Measurements from ENCODE around the gene HAX1. TPM values are rescaled to one million over a fixed set of nuclear protein-coding genes. Genes with fewer than 3 reads are reported as not detected.

HAX1 gene
- total RNA-seq, 1 donor from 2014 or later = 34.7 TPM

DNA sequence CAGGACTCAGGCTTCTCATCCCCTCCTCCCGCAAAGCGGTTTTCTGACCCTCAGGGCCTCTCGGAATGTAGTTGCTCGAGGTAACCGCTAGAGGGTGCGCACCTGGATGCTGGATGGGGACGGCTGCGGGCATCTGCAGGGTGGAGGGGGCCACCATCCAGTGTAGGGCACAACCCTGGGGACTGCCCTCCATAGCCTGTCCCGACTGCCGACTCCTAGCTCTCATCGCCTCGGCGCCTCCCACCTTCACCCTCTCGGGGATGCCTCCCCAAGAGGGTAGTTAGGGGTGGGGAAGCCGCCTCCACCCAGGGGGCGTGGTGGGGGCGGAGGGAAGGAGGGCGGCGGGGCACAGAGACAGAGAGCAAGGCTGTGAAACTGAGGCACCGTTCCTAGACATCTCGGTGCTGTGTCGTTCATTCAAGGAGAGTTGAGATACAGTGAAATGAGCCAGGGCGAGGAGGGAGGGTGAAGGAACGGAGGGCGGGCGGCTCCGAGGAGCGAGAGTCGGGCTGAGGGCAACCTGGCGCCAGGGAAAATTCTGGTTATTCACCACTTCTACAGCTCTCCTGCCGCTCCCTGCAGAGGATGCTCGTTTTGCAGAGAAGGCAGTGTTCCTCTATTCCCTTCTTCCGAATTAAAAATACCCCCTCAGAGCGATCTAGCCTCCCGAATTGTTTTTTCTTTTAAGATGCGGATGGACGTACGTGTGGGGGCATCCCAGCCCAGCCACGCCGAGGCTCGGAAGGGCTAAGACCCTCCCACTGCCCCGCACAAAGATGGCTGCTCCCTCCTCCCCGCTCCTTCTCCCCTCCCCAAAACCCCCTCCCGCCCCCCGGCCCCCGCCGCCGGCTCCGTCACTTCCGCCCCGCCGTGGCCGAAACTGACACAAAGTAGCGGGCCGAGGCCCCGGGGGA, 52.5 kb downstream of the HAX1 start, which contains the start of gene ATP8B2:
Gene ATP8B2, plus strand, starts transcription at position 857 of the 914 bp plus-strand sequence. CDS start 2,617 bp downstream, outside the sequence.
- H3K27ac Mint-ChIP-seq = peak within 1 kb of the TSS; percentile 94
- no peaks in the 10 kb centered on the region for H3K9me3 Mint-ChIP-seq
- H3K36me3 Mint-ChIP-seq = no peaks in the 10 kb centered on the region
- peaks cover 19% of the 10 kb centered on the region for H3K27me3 Mint-ChIP-seq (ENCODE audit: low read depth)
- DNase-seq (ENCODE audit: low spot score in 2 of 2, unreplicated experiment in 2 of 2) = peak; percentile 62 to 83
- TF ChIP-seq, protein P1, sequence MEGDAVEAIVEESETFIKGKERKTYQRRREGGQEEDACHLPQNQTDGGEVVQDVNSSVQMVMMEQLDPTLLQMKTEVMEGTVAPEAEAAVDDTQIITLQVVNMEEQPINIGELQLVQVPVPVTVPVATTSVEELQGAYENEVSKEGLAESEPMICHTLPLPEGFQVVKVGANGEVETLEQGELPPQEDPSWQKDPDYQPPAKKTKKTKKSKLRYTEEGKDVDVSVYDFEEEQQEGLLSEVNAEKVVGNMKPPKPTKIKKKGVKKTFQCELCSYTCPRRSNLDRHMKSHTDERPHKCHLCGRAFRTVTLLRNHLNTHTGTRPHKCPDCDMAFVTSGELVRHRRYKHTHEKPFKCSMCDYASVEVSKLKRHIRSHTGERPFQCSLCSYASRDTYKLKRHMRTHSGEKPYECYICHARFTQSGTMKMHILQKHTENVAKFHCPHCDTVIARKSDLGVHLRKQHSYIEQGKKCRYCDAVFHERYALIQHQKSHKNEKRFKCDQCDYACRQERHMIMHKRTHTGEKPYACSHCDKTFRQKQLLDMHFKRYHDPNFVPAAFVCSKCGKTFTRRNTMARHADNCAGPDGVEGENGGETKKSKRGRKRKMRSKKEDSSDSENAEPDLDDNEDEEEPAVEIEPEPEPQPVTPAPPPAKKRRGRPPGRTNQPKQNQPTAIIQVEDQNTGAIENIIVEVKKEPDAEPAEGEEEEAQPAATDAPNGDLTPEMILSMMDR (IDR thresholded peaks at IDR 0.05; ENCODE audit: unreplicated experiment) = peak; percentile 95
- H3K4me3 Mint-ChIP-seq = peak within 1 kb of the TSS; percentile 93
- peaks cover 39% of the 10 kb centered on the region for H3K4me1 Mint-ChIP-seq

Other genes starting within 250 kb of the HAX1 start
- gene NUP210L, start 117.6 kb upstream of the HAX1 start, total RNA-seq = 0.04 to 0.07 TPM (median 0.07 TPM) in 3 replicates
- 194 to 208 TPM (median 197 TPM) in 3 replicates for gene TPM3, start 80.5 kb upstream of the HAX1 start, total RNA-seq
- gene CFAP141, start 66.3 kb upstream of the HAX1 start, total RNA-seq = not detected in 3 replicates
- 265 to 283 TPM (median 271 TPM) in 3 replicates for gene UBAP2L, start 51.7 kb upstream of the HAX1 start, total RNA-seq
- 0.57 to 1.00 TPM (median 0.60 TPM) in 3 replicates for gene AQP10, start 48.5 kb downstream of the HAX1 start, total RNA-seq
- gene ATP8B2, start 52.9 kb downstream of the HAX1 start, total RNA-seq = 37.5 to 38.8 TPM (median 38.6 TPM) in 3 replicates
- gene IL6R, start 132.7 kb downstream of the HAX1 start, total RNA-seq = 0.78 to 1.2 TPM (median 0.97 TPM) in 3 replicates
- gene TDRD10, start 229.6 kb downstream of the HAX1 start, total RNA-seq = 0.18 to 0.69 TPM (median 0.31 TPM) in 3 replicates
- gene SHE, start 229.8 kb downstream of the HAX1 start, total RNA-seq = 0.29 to 0.54 TPM (median 0.47 TPM) in 3 replicates

Data from mesothelial cell of epicardium (in vitro differentiated cells).